Kidney (tissue), 14 donors: Measurements from ENCODE around the gene MTHFS. TPM values are rescaled to one million over a fixed set of nuclear protein-coding genes. Genes with fewer than 3 reads are reported as not detected.
"Not testable (repeated sequence)": the region's sequence is repeated elsewhere in the genome, so short reads cannot be mapped to it uniquely, and the experiment has no call there.

Experiments
- DNase-seq, 5 donors: peaks; one replicate each; pipeline ENCODE4 v3.0.0-alpha.2; 2013 to 2020
- FAIRE-seq: peaks from 2 replicates; lab custom pipeline; 2012; peaks lifted over from hg19 to GRCh38; lab: Jason Lieb, UNC
- H3K27ac ChIP-seq, 2 donors: one replicate each; pipeline ENCODE4 v1.7.0; 2013; ENCODE audit warnings: low read depth in 2 of 2, low read length in 2 of 2, inconsistent platforms in 1 of 2
- H3K27me3 ChIP-seq: one replicate; pipeline ENCODE4 v1.7.1; 2013; ENCODE audit warnings: low read length, inconsistent platforms; ENCODE audit not compliant: control insufficient read depth, insufficient read depth
- H3K36me3 ChIP-seq, 3 donors: one replicate each; pipeline versions ENCODE4 v1.7.0 to v1.7.1; 2013; ENCODE audit warnings: low read length in 3 of 3, control low read depth in 1 of 3, inconsistent platforms in 1 of 3; ENCODE audit not compliant: insufficient read depth in 3 of 3, control insufficient read depth in 2 of 3
- H3K4me1 ChIP-seq, 3 donors: one replicate each; pipeline versions ENCODE4 v1.7.0 to v1.7.1; 2013; ENCODE audit warnings: low read length in 3 of 3, inconsistent platforms in 1 of 3, low read depth in 1 of 3; ENCODE audit not compliant: control insufficient read depth in 2 of 3, insufficient read depth in 2 of 3
- H3K4me3 ChIP-seq, 3 donors: one replicate each; pipeline versions ENCODE4 v1.7.0 to v1.8.1; 2013; ENCODE audit warnings: low read length in 3 of 3, control low read depth in 1 of 3, inconsistent platforms in 1 of 3
- H3K9ac ChIP-seq, 3 donors: one replicate each; pipeline versions ENCODE4 v1.7.0 to v1.7.1; 2013; ENCODE audit warnings: low read length in 3 of 3, control low read depth in 1 of 3, inconsistent platforms in 1 of 3
- H3K9me3 ChIP-seq, 3 donors: one replicate each; pipeline versions ENCODE4 v1.7.0 to v1.7.1; 2013; ENCODE audit warnings: low read length in 3 of 3, control low read depth in 1 of 3, inconsistent platforms in 1 of 3; ENCODE audit not compliant: control insufficient read depth in 2 of 3, insufficient read depth in 1 of 3
- intact Hi-C: fragments of 100-400 bp; cut with DNase I; formaldehyde crosslinking; loops from one replicate; pipeline ENCODE4 v1.11.1; 2022
- polyA plus RNA-seq: library from polyadenylated mRNA; stranded (reverse); fragments of 350-450 nt; fragmentation: Illumina TruSeq; extraction: RNeasy Lipid Tissue Mini Kit (QIAGEN cat#74804); gene quantifications from one replicate; pipeline ENCODE4 v1.2.3, GENCODE V29; 2014; ENCODE audit warnings: low read depth, low replicate concordance; ENCODE audit not compliant: insufficient read depth
- total RNA-seq: library from RNA; stranded (reverse); fragmentation: NEBNext Ultra II Directional; extraction: Animal tissue kit (Norgen Biotek cat#: 25700); gene quantifications from one replicate; pipeline ENCODE4 v1.2.1, GENCODE V29; 2021
- TF ChIP-seq, protein P1 (sequence below): IDR thresholded peaks from 3 replicates; pipeline ENCODE4 v1.5.1; 2012; ENCODE audit warnings: mild to moderate bottlenecking, moderate library complexity, borderline replicate concordance; ENCODE audit not compliant: insufficient read depth; ENCODE audit errors: extremely low read depth
- donor health status: control.
- donor health status: control.
- donor health status: control.
- donor health status: control.
- donor health status: control.
- donor health status: DM: yes; HTN: yes; CAD: no.
- donor health status: Normal renal cell carcinoma (clear cell type).

Gene MTHFS
- total and polyA plus RNA-seq, 2 donors from 2014 or later = 44.1 to 115 TPM

DNA sequence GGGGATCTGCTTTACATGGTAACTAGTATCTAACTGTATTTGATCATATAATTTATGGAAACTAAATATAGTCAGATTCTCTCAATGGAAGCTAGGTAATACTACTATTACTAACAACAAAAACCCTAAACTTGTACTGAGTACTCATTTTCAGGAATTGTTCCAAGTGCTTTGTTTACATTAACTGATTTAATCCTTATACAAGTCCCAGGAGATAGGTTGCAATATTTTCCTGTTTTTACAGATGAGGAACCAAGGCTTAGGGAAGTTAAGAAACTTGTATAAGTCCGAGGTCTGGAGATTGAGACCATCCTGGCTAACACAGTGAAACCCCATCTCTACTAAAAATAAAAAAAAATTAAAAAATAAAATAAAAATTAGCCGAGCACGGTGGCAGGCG, 7.5 kb upstream of the MTHFS start:
- Histone ChIP-seq H3K9me3 (no peaks in the 10 kb centered on the region), H3K4me1 (no peaks in the 10 kb centered on the region), H3K27me3 (no peaks in the 10 kb centered on the region), H3K9ac (no peak overlapping the region), H3K4me3 (no peak overlapping the region), H3K27ac (no peak overlapping the region), H3K36me3 (no peaks in the 10 kb centered on the region)
- TF ChIP-seq, protein P1, sequence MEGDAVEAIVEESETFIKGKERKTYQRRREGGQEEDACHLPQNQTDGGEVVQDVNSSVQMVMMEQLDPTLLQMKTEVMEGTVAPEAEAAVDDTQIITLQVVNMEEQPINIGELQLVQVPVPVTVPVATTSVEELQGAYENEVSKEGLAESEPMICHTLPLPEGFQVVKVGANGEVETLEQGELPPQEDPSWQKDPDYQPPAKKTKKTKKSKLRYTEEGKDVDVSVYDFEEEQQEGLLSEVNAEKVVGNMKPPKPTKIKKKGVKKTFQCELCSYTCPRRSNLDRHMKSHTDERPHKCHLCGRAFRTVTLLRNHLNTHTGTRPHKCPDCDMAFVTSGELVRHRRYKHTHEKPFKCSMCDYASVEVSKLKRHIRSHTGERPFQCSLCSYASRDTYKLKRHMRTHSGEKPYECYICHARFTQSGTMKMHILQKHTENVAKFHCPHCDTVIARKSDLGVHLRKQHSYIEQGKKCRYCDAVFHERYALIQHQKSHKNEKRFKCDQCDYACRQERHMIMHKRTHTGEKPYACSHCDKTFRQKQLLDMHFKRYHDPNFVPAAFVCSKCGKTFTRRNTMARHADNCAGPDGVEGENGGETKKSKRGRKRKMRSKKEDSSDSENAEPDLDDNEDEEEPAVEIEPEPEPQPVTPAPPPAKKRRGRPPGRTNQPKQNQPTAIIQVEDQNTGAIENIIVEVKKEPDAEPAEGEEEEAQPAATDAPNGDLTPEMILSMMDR = no peak
- DNase-seq = no peak
- FAIRE-seq = no peak
- intact Hi-C loops = no loop called here

DNA sequence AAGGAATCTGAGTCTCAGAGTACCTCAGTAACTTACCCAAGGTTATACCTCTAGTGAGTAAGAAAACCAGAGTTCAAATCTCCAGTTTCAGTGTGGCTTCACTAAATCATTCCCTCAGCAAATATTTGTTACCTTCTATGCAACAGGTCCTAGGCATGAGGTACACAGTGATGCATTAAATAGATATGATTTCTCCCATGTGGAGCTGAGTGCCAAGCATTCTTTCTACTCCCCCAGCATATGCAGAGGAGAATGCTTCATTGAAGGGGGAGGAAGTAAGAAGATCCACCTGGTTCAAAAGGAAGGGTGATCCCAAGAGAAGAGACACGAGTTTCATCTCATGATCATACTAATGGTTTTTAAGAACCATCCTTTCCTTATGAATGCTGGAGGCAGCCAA, 6.8 kb upstream of the MTHFS start:
- Histone ChIP-seq H3K27me3 (no peaks in the 10 kb centered on the region), H3K9ac (no peak overlapping the region), H3K4me3 (no peak overlapping the region), H3K27ac (no peak overlapping the region), H3K36me3 (no peaks in the 10 kb centered on the region), H3K9me3 (no peaks in the 10 kb centered on the region), H3K4me1 (no peaks in the 10 kb centered on the region)
- DNase-seq = no peak
- intact Hi-C loops = no loop called here
- no peak for FAIRE-seq
- TF ChIP-seq, protein P1 = no peak

DNA sequence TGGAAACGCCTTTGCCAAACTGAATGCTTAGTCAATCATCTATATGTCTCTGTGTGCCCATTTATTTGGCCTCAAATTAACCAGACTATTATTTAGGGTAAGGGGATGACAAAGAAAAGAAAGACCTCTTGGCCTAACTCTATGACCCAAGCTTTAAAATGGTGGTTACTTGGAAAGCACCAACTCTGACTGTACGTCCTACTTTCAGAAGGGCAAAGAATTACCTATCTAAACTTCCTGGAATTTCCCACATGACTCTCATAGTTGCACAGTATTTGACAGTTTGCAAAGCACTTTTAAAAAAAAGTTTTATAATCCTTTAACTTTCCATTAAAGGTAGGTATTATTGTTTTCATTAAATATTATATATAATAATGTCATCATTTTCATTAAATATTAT, 6.3 kb upstream of the MTHFS start:
- no peaks in the 10 kb centered on the region for H3K9me3 ChIP-seq
- no peak overlapping the region for H3K4me3 ChIP-seq
- DNase-seq (no peak), FAIRE-seq (peak; percentile 52)
- TF ChIP-seq, protein P1 = no peak
- H3K36me3 ChIP-seq = no peaks in the 10 kb centered on the region
- no peaks in the 10 kb centered on the region for H3K27me3 ChIP-seq
- intact Hi-C loops = no loop called here
- no peak overlapping the region for H3K9ac ChIP-seq
- no peak overlapping the region for H3K27ac ChIP-seq
- no peaks in the 10 kb centered on the region for H3K4me1 ChIP-seq

DNA sequence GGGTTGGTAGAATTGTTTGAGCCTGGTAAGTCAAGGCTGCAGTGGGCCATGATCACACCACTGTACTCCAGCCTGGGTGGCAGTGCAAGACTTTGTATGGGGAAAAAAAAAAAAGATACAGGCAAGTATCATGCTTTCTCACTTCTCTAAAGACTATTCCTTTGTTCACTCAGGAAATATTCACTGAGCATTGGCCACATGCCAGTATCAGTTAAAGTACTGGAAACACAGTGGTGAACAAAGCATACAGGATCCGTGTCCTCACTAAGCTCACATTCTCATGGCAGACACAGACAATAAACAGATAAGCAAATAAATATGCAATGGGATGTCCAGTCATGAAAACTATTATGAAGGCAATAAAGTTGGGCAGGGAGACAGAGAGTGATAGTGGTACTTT, 5.1 kb upstream of the MTHFS start:
- Histone ChIP-seq H3K27me3 (no peaks in the 10 kb centered on the region), H3K27ac (no peak overlapping the region), H3K9me3 (no peaks in the 10 kb centered on the region), H3K36me3 (no peaks in the 10 kb centered on the region), H3K9ac (no peak overlapping the region), H3K4me1 (peaks cover 0 to 4% (median 0%) of the 10 kb centered on the region in 3 donors), H3K4me3 (no peak overlapping the region)
- DNase-seq = no peak
- TF ChIP-seq, protein P1 = no peak
- intact Hi-C loops = no loop called here
- FAIRE-seq = no peak

DNA sequence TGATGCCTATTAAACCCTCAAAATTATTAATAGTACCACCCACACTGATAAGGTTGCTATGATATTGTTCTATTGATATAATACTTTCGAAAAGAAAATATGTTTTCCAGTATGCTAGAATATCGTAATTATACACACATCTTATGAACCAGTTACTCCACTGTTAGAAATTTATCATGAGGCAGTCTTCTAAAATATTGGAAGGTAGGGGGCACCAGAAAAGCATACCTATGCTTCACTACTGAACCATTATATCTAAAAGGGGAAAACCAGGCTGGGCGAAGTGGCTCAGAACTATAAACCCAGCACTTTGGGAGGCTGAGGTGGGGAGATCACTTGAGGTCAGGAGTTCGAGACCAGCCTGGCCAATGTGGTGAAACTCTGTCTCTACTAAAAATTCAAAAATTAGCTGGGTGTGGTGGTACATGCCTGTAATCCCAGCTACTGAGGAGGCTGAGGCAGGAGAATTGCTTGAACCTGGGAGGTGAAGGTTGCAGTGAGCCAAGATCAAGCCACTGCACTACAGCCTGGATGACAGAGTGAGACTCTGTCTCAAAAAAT, 4.1 kb upstream of the MTHFS start:
- H3K27ac ChIP-seq, H3K27me3 ChIP-seq, H3K36me3 ChIP-seq, H3K9ac ChIP-seq, intact Hi-C loops, H3K4me3 ChIP-seq, DNase-seq, FAIRE-seq, H3K4me1 ChIP-seq, H3K9me3 ChIP-seq: not testable (repeated sequence)
